HG03442 (cell line): ENCODE results near the gene MOK.

Experiments used
- ATAC-seq: cut with Tn5 transposase; IDR thresholded peaks from one replicate; pipeline ENCODE4 v1.9.1; 2021; ENCODE audit warnings: mild to moderate bottlenecking, moderate library complexity; ENCODE audit not compliant: unreplicated experiment

MOK gene

DNA sequence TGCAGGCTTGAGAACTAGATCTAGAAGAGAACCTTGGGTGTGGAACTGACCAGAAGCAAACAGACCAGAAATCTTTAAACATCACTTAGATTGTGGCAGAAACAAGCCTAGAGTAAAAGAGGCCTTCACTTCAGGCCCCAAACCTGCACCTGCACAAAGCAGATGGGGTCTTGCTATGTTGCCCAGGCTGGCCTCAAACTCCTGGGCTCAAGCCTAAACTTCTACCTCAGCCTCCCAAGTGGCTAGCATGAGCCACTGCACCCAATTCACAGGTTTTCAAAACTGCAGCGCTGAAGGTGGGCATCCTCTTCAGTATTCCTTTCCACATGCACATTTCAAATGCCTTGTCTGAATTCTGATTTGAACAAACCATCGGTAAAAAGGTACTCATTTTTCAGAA, 19.9 kb downstream of the MOK start:
- no peak for ATAC-seq

DNA sequence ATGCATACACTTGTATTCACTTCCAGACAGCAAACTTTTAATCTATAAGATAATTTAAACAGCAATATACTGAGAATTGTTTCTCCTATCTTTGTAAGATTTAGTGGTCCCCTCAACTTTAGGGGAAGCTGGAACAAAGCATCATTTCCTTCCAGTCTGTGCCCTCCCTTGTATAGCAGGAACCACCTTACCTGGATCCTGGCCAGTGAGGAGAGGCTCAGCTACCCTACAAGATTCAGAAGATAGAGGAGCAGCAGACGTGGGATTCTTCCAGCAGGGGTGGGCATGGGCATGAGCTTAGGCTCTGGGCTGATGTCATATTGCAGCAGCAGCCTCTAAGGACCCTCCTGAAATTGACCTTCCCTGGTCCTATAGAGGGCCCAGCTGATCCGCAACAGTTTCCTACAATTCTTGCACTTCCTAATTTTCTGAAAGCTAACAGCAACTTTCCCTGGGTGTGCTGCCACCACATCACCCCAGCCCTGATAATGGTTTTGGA, 21.3 kb downstream of the MOK start:
- no peak for ATAC-seq

DNA sequence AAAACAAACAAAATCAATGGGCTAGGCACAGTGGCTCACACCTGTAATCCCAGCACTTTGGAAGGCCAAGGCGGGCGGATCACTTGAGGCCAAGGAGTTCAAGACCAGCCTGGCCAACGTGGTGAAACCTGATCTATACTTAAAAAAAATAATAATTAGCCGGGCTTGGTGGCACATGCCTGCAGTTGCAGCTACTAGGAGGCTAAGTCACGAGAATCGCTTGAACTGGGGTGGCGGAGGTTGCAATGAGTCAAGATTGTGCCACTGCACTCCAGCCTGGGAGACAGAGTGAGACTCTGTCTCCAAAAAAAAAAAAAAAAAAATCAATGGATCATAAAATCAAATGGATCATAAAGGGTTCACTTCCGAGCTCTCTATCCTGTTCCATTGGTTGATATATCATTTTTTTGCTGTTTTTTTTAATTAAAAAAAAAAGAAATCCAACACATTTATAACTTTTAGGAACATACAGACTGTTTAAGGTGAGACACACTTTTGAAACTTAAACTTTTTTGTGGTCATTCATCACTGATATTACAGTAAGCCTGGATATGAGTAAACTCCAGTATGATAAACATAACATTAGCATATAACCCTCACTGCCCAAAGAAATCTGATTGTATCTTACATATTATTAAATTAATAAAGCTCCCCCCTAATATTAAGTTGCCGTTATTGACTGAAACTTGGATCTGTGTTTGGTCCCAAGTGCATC, 22.1 kb downstream of the MOK start:
- no peak for ATAC-seq

DNA sequence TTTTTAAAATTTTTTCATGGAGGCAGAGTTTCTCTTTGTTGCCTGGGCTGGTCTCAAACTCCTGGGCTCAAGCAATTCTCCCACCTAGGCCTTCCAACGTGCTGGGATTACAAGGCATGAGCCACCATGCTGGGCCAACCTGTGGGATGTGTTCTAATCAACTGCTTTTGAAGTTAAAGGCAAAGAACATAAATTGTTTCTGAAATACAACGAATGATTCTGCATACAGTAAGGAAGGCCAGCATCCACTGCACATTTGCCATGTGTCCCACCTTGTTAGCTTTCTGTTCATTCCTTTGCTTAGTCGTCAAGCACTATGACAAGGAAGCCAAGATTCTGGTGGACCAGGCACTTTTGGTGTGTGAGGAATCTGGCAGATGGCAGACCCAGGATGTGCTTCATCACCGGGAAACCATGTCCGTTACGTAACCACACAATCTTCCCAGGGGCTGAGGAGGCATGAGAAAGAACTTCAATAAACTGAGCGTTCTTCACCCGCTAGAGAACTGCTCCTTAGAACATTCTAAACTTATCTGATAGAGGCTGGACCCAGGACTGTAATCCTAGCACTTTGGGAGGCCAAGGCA, 24.5 kb downstream of the MOK start:
- no peak for ATAC-seq

DNA sequence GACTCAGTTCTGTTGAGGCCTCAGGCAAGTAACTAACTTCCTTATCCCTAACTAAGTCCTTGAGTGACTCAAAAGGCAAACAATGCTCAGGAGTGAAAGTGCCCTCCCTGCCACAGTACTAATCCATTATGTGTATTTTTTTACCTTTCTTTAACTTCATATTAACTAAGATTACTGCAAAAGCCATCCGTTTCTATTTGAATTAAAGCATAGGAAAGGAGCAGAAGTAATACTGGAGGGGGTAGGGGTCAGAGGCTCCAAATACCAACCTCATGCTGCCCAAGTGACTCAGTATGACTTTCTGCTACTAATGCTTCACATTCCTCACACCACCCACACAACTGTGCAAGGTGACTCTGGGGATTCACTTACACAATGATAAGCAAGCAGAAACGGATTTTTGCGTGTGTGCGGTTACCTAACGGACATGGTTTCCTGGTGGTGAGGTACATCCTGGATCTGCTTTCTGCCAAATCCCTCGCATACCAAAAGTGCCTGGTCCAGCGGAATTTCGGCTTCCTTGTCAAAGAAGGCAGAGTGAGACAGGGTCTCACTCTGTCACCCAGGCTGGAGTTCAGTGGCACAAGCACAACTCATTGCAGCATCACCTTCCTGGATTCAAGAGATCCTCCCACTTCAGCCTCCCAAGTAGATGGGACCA, 25.1 kb downstream of the MOK start:
- ATAC-seq, result no peak

DNA sequence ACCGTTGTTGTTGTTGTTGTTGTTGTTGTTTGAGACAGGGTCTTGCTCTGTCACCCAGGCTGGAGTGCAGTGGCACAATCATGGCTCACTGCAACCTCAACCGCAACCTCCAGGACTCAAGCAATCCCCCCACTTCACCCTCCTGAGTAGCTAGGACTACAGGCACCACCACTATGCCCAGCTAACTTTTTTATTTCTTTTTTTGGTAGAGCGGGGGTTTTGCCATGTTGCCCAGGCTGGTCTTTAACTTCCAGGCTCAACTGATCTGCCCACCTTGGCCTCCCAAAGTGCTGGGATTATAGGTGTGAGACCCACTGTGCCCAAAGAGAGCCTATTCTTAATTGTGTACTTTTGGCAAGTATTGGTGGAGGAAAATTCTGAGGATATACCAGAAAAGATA, 25.7 kb downstream of the MOK start:
- ATAC-seq, result no peak

DNA sequence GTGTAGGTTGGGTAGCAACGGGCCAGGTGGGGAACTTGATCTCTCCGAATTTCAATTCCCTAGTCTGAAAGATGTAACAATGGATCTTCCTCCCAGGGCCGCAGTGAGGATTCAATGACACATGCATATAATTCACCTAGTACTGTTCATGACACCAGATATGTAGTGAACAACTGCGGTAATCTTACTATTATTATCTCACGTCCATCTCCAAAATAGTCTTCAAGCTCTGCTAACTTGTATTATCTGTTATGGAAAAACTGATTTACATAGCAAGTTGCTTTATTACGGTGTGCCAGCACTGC, 26.4 kb downstream of the MOK start:
- no peak for ATAC-seq

DNA sequence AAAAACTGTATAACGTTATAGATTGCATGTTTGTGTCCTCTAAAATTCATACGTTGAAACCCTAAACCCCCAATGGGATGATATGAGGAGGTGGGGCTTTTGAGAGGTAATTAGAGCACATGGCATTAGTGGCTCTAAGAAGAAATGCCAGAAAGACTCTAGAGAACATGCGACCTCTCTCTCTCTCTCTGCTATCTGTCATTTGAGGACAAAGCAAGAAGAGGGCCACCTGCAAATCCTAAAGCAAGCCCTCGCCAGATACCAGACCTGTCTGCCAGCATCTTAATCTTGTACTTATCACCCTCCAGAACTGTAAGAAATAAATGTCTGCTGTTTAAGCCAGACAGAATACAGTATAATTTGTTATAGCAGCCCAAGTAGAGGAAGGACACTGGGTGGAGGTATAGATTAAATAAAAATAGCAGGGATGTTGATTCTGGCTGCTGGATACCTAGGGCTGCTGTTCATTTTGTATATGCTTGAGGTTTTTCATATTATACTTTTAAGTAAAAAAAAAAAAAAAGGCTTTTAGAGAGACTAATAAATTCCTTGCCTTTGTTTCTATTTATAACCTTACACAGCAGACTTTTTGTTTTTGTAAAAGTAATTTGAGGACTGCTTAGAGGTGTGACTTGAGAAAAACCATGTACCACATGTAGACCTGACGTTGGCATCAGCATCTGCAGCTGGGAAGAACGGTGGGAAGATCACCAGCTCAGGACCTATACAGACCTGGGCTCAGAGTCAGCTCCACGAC, 26.9 kb downstream of the MOK start:
- no peak for ATAC-seq

DNA sequence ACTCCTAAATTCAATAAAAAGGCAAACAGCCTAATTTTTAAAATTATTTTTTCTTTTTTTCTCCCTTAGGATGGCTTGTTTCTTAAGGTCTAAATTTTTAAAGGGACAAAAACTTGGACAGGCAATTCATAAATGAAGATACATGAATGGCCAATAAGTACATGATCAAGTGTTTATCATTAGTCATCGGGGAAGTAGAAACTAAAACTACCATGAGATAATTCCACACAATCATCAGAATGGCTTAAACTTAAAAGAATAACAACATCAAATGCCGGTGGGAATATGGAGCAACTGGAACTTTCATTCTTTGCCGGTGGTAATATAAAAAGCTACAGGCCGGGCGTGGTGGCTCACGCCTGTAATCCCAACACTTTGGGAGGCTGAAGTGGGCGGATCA, 29.1 kb downstream of the MOK start:
- no peak for ATAC-seq

DNA sequence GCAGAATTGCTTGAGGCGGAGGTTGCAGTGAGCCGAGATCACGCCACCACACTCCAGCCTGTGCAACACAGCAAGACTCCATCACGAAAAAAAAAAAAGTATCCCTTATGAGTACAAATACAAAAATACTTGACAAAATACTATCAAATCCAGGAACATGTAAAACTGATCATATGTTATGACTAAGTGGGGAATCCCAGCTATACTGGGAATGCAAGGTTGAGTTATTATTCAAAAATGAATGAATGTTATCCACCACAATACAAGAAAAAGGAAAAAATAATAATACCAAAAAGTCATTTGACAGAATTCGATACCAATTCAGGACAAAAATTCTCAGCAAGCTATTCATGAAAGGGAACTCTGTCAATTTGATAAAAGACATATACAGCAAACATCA, 32.6 kb downstream of the MOK start:
- no peak for ATAC-seq

DNA sequence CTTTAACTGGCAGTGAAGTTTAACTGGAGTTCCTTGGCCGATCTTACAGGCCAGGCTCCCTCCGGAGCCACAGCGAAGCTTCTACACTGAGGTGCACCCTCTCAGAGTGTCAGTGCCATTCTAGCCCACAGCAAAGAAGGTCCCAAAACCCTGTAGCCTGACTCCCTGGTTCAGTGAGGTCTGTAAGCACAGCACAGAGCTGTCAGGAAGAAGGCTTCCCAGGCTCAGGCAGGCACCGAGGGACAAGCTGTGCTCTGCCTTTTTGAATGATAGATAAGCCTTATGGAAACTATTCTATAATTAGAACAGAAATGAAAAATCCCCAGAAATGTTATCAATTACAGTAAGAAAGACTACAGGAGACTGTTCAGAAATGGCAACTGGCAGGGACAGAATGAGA, 40.2 kb downstream of the MOK start:
- ATAC-seq, result no peak

DNA sequence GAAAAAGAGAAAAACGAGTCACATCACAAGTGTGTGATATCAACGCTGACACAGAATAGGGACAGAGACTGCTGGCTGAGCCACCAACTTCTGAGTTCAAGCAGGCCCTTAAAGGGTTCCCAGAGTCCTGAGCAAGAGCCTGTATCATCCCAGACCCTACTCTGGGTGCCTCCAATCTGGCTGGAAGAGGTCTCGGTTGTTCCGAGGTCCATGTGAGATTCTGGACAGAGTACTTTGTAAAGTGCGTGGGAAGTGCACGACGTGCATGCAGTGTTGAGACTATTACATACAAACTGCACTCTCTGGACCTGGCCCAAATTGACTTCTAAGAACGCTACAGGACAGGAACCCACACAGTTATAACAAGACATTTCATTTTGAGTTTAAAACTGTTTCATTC, 40.6 kb downstream of the MOK start:
- no peak for ATAC-seq

DNA sequence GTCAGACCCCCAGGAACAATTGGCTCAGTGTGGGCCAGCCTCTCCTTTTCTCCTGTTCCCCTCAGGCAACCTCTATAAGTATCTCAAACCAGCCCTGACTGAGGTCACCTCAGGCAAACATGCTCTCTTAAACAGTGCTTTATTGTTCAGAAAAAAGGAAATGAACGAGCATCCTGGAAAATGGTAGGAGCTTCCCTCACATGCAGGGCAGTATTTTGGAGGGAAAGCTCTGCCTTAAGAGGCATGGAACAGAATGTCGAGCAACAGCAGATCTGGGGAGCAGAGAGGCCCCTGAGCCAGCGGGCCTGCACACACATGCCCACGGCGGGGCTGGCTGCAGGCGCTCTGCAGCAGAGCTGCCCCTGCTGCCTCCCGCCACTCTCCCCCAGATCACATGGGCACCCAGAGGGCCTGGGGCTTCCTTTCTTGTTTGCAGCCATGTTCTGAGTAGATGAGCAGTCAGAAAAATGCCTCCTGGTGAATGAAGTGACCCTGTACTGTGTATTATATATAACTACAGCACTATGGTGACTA, 42.0 kb downstream of the MOK start:
- no peak for ATAC-seq

DNA sequence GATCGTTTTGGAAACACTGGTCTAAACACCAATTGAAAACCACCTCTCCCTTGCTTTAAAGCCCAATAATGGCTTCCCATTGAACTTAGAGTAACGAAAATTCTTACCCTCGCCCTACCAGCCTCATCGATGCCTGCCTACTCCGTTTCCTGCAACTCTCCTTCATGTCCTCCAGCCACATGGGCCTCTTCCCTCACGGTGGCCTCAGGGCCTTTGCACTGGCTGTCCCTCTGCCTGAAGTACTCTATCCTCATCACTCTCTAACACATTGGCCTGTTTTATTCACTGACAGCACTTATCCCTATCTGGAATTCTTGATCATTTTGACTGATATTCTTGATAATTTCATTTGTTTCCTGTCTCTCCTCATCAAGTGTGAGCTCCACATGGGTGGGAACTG, 46.8 kb downstream of the MOK start:
- ATAC-seq, result no peak

DNA sequence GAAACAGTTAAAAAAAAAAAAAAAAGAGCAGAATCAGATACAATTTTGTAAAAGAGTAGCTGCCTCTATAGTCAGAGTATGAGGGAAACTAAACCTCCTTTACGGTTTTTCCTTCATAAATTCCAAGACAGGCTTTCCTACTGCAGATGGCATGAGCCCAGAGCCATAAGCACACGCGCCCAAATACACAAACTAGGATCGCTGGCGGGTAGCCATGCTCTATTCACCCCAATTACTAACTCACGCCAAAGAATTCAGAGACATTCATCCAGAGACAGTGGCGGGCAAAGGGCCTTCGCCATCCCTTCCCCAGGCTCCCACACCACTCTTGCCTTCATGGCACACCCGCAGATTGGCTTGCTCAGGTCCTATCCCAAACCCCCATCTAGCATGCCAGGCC, 48.2 kb downstream of the MOK start:
- ATAC-seq, result no peak

DNA sequence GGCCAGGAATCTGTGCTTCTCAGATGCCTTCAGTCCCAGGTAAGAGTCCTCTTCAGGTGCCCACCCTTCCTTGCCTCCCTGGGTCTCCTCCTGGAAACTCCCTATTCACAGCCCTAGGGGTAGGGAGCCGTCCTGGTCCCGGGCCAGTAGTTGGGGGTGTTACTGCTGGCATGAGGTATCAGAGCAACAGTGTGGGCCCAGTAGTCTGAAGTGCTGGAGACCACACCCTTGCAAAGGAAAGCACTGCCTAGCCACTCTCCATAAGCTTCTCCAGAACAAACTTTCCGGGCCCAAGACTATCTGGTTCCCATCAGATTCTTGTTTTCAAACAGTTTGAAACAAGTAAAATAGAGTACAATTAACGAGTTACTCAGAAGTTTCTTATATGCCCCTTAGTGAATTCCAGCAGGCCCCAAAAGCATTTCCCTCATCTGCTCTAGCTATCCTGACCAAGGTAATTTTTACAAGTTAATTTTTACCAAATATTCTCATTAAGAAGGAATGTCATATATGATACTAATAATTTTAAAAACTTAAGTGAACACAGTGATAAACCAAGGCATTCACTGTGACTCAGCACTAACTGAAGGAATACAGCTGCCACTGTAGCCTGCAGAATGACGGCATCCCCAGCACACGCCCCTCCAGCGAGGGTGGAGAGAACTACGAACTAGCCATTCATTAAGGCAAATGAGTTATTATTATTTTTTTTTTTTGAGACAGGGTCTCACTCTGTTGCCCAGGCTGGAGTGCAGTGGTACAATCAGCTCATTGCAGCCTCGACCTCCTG, 49.4 kb downstream of the MOK start:
- no peak for ATAC-seq

DNA sequence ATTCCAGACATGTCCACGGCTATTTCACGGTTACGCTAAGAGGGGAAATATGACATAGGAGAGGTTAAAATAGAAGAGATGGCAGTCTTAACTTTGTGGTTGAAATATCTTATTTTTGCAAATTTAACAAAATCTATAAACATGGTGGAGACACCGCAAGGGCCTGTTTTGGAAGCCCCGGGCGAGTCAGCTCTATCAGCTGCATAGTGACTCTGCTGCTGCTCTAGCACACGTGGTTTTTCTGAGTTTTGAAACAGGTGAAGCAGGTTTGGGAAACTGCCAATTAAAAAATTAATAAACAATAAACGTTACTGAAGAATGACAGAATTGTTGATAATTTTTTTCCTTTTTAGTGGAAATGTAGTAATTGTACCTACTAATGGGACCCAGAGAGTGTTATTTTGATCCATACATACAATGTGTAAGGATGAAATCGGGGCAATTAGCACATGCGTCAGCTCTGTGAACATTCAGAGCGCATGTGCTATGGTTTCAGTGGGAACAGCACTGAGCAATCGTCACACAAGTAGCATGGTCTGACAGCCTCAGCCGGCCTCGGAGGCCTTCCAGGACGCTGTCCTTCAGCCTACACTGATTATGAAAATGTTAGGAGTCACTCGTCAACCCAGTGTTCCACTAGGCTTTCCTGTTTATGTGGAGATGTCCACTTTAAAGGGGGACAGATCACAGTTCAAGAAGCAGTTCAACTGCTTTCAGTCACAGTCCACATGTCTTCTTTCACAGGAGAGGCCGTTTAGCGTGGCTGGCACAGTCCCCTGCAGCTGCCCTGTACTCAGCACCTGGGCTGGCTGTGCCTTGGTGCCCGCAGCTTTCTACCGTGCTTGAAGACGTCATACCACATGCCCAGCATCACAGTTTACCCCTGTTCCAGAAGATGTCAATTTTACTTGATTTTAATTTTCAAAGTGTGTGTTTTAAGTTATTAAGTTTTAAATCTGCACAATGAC, 51.8 kb downstream of the MOK start:
- no peak for ATAC-seq

DNA sequence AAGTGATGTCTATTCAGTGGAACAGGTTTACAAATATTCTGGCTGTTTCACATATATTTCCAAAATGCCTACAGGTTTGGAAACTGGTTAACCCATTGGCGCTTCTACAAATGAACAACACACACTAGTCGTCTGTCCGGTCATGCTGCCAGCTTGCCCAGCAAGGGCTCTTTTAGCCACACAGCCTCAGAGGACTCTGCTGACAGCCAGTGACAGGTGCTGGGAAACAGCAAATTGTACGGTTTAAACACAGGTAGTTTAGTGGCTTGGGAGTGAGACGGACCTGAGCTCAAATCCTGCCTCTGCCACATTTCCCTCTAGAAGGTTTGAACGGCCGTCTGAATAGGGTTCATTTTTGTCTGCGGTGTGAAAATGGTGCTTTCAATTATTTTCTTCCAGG, 53.8 kb downstream of the MOK start:
- no peak for ATAC-seq

DNA sequence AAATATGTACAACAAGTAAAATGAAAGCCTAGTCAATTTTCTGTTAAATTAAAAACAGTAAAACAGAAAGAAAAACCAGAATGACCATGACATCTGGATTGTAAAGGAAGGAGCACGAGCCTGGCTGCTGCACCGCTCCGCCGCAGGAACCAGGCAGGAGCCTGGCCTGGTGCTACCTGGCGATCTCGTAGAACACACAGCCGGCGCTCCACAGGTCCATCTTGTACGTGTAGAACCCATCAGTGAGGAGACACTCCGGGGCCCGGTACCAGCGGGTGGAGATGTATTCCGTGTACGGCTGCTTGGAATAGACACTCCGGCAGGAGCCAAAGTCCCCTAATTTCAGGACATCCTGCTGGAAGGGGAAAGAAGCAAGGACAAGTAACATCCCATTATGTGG, 54.3 kb downstream of the MOK start:
- ATAC-seq, result no peak

DNA sequence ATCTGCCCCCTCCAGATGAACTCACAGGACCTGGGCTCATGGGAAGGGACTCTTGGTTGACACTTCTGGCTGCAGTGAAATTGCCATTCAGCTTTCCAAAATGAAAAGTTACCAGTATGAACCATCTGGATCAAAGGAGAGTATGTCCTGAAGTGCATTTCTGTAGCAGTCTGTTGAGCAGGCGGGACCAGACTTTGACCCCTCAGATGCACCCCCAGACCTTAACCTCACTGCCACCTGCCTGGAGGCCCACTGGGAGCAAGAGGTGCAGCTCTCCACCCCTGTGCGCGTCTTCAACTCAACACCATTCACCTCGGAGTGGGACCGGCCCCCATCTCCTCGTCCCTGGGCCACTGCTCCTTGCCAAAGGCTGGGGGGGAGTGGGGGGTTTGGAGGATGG, 55.0 kb downstream of the MOK start:
- no peak for ATAC-seq
